Measurements from ENCODE around the gene LTB. TPM values are rescaled to one million over a fixed set of nuclear protein-coding genes. Genes with fewer than 3 reads are reported as not detected.

LTB gene
- total and polyA plus RNA-seq, 9 of the 15 experiments (the other 6 are each of a cell fraction or from before 2014, with no cell fraction given), result 0.07 to 0.51 TPM; not detected in 7

GRCh38 chr6:31615748-31616147 is 33.5 kb upstream of the LTB start (continued):
- TF ChIP-seq, protein P1, sequence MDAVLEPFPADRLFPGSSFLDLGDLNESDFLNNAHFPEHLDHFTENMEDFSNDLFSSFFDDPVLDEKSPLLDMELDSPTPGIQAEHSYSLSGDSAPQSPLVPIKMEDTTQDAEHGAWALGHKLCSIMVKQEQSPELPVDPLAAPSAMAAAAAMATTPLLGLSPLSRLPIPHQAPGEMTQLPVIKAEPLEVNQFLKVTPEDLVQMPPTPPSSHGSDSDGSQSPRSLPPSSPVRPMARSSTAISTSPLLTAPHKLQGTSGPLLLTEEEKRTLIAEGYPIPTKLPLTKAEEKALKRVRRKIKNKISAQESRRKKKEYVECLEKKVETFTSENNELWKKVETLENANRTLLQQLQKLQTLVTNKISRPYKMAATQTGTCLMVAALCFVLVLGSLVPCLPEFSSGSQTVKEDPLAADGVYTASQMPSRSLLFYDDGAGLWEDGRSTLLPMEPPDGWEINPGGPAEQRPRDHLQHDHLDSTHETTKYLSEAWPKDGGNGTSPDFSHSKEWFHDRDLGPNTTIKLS (IDR thresholded peaks at IDR 0.05; ENCODE audit: borderline replicate concordance, low read depth), result no peak
- TF ChIP-seq, protein P2, sequence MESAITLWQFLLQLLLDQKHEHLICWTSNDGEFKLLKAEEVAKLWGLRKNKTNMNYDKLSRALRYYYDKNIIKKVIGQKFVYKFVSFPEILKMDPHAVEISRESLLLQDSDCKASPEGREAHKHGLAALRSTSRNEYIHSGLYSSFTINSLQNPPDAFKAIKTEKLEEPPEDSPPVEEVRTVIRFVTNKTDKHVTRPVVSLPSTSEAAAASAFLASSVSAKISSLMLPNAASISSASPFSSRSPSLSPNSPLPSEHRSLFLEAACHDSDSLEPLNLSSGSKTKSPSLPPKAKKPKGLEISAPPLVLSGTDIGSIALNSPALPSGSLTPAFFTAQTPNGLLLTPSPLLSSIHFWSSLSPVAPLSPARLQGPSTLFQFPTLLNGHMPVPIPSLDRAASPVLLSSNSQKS (CRISPR knock-in tag; IDR thresholded peaks at IDR 0.05), result no peak
- no peak for TF ChIP-seq PHF21A (IDR thresholded peaks at IDR 0.05; ENCODE audit: borderline replicate concordance, low read depth)
- TF ChIP-seq HMG20A (CRISPR knock-in tag; conservative IDR thresholded peaks at IDR 0.05), result no peak
- TF ChIP-seq, protein P3, sequence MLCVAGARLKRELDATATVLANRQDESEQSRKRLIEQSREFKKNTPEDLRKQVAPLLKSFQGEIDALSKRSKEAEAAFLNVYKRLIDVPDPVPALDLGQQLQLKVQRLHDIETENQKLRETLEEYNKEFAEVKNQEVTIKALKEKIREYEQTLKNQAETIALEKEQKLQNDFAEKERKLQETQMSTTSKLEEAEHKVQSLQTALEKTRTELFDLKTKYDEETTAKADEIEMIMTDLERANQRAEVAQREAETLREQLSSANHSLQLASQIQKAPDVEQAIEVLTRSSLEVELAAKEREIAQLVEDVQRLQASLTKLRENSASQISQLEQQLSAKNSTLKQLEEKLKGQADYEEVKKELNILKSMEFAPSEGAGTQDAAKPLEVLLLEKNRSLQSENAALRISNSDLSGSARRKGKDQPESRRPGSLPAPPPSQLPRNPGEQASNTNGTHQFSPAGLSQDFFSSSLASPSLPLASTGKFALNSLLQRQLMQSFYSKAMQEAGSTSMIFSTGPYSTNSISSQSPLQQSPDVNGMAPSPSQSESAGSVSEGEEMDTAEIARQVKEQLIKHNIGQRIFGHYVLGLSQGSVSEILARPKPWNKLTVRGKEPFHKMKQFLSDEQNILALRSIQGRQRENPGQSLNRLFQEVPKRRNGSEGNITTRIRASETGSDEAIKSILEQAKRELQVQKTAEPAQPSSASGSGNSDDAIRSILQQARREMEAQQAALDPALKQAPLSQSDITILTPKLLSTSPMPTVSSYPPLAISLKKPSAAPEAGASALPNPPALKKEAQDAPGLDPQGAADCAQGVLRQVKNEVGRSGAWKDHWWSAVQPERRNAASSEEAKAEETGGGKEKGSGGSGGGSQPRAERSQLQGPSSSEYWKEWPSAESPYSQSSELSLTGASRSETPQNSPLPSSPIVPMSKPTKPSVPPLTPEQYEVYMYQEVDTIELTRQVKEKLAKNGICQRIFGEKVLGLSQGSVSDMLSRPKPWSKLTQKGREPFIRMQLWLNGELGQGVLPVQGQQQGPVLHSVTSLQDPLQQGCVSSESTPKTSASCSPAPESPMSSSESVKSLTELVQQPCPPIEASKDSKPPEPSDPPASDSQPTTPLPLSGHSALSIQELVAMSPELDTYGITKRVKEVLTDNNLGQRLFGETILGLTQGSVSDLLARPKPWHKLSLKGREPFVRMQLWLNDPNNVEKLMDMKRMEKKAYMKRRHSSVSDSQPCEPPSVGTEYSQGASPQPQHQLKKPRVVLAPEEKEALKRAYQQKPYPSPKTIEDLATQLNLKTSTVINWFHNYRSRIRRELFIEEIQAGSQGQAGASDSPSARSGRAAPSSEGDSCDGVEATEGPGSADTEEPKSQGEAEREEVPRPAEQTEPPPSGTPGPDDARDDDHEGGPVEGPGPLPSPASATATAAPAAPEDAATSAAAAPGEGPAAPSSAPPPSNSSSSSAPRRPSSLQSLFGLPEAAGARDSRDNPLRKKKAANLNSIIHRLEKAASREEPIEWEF (CRISPR knock-in tag; IDR thresholded peaks at IDR 0.05), result no peak
- TF ChIP-seq ZNF583 (CRISPR knock-in tag; IDR thresholded peaks at IDR 0.05), result no peak
- TF ChIP-seq CBX1 (IDR thresholded peaks at IDR 0.05; ENCODE audit: low read depth), result no peak
- TF ChIP-seq, protein P4, sequence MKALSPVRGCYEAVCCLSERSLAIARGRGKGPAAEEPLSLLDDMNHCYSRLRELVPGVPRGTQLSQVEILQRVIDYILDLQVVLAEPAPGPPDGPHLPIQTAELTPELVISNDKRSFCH (CRISPR knock-in tag; IDR thresholded peaks at IDR 0.05), result no peak
- TF ChIP-seq, protein P4 (tag; IDR thresholded peaks at IDR 0.05), result no peak
- TF ChIP-seq ZNF121 (CRISPR knock-in tag; conservative IDR thresholded peaks at IDR 0.05), result no peak
- TF ChIP-seq ARID2 (IDR thresholded peaks at IDR 0.05), result no peak
- TF ChIP-seq PRDM10 (IDR thresholded peaks at IDR 0.05; ENCODE audit: partially characterized antibody), result peak; percentile 83
- TF ChIP-seq ZNF12 (CRISPR knock-in tag; IDR thresholded peaks at IDR 0.05), result no peak; the same call in 1 of the 2 replicates
- TF ChIP-seq ESRRB (CRISPR knock-in tag; IDR thresholded peaks at IDR 0.05; ENCODE audit: borderline replicate concordance), result no peak

Measured in K562 (cell line).